Stimulated activated CD4-positive, alpha-beta T cell treated with anti-CD3 and anti-CD28 coated beads, TNF-alpha, amount 100 ng/mL, for 1 hour (primary cell): ENCODE results near the gene SPDYE4.
"Not testable (repeated sequence)": the region's sequence is repeated elsewhere in the genome, so short reads cannot be mapped to it uniquely, and the experiment has no call there.

Source experiments
- DNase-seq, 3 donors: peaks; one replicate each; pipeline ENCODE4 v3.0.0-alpha.2; 2020; ENCODE audit warnings: low read depth in 3 of 3, low spot score in 1 of 3

SPDYE4 gene, protein sequence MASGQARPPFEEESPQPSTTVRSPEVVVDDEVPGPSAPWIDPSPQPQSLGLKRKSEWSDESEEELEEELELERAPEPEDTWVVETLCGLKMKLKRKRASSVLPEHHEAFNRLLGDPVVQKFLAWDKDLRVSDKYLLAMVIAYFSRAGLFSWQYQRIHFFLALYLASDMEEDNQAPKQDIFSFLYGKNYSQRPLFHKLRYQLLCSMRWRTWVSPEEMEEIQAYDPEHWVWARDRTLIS

DNA sequence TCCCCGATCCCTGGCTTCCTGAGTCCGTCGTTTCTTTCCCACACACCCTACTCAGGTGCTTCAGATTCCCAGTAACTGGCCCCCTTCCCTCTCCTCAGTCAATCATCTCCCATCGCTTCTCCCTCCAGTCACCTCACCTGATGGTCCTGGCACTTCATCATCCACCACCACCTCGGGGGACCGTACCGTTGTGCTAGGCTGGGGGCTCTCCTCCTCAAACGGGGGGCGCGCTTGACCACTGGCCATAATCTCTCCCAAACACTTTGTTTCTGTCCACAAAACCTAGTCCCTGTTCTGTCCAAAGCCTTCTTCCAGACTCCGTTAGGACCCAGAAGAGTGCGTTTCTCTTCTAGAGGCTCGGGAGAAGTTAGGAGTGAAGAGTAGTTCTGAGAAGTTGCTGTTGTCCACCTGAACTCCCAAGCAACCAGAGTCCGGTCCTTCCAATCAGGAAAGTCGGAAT lies at the start of gene SPDYE4:
SPDYE4 (minus strand) TSS at position 410 of the 460 bp plus-strand sequence; CDS start at position 246, 164 bp downstream.
- no peak for DNase-seq

DNA sequence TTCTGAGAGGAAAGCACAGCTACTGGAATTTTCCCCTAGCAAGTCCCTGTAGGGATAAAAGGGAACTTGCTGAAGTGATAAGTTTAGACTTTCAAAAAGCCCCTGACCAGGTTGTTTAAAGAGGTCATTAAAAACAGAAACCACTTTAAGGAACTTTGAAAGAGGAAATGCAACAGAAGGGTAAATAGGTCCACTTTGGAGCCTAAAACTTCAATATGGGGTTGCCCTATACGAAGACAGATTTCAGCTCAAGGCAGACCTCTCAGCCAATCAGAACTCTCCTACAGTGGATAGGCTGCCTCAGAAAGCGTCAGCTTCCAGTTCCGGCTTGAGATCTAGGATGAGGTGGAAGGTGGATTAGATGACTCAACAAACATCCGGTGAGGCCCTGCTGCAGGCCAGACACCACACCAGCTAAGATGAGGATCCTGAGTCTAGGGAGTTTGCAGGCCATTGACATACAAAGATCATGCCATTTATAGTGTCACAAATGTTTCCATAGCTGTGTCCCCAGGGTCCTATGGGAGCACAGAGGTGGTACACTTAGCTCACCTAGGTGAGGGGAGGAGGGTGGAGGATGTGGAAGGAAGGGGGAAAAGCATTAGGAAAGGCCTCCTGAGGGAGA lies 48.7 kb upstream of the SPDYE4 start:
- DNase-seq, result no peak

DNA sequence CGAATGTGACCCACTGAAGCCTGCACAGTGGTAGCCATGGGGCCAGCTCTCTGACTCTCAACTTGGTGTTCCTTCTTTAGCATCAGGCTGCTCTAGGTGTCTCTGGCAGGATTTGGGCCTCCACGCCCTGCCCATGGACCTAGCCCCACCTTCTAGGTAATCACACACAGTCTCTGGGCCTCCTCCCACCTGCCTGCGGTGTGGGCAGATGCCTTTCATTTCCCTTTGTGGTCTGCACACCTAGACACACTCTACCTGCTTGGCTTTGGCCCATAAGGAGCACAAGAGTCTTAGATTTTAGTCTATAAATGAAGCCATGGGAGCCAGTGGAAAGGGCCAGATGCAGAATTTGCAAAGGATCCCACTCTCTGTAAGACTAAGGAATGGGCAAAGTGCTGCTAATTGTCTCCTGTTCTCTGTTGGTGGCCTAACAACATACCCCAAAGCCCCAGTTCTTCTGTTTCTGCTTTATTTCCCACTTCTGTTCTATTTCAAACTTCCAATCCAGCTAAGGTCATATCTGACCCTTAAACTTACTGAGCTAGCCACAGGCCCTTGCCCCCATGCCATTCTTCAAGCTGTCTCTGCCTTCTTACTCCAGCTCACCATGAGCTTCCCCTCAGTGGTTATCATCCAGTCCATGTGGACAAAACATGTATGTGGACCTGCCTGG lies 48.0 kb upstream of the SPDYE4 start:
- DNase-seq, result no peak

DNA sequence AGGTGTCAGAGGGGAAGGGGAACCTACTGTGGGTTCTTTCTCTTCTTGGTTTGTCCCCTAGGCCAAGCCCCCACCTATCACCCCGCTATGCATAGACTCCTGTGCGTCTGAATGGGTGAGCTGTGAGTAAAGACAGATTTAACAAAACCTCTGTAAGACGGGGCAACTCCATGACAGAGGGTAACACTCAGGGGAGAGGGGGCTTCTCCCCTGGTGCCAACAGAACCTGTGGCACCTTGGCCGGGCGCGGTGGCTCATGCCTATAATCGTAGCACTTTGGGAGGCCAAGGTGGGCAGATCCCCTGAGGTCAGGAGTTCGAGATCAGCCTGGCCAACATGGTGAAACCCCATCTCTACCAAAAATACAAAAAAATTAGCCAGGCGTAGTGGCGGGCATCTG lies 47.0 kb upstream of the SPDYE4 start:
- DNase-seq, result not testable (repeated sequence)

DNA sequence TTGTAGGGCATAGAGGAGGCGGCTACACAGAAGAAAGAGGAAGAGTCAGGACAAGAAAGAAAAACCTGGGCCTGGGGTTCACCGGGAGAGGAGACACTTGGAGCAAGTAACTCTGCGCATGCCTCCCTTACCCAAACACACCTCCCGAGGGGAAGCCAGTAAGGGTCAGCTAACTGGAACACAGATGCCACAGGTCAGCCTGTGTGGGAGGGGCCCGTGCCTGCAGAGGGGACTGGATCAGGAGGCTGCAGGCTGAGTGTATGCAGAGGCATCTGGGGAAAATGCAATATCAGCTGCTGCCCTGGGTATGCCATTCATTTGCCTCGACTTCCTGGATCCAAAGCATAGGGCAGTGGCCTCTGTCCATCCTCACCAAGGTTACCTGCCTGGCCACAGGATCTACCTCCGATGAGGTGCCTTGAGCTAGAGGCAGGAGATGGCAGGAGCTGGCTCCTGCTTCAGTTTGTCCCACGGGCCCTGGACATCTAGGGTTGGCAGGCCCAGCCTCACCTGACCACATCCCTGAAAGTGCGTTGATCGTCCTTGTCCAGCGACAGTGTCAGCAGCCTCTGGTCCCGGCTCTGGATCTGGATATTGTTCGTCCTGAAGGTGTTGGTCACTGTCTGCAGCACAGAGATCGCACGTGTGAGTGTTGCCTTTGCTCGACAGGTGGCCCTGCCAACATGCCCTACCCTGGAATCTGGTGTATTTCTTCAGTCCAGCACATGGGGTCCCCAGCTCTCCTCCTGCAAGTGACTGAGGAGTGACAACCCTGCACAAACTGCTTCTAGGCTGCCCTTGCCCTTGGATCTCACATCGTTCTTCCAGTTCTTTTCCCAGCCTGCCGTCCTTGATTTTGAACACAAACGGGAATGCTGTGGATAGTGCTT lies 45.4 kb upstream of the SPDYE4 start:
- DNase-seq, result no peak

DNA sequence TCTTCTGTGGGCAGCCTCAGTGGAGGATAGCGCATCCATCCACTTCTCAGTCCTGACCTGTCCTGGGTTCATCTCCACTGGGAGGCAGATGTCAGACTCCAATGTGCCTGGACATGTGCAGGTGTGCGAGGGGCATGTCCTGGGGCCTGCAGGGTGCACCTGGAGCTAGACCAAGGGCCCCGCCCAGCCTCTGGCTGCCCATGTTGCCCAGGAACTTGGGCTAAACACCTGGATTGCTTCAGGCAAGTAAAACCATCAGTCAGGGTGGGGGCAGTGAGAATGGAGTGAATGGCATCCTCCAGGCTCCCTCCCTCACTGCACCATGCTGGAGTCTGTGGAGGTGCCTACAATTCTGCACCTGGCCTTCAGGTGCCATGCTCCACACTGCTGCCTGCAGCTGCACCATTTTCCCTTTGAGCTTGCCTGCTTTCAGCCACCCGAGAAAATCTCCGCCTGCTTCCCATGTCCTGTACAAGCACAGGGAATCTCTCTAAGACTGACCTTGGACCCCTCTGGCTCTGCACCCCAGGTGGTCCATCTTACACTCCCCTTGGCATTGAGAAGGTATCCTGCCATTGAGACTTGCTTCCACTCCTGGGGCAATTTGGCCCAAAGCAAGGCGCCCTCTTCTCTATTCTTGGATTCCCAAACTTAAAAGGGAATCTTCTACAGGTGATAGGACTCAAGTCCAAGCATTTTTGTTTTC lies 42.9 kb upstream of the SPDYE4 start:
- DNase-seq, result no peak

DNA sequence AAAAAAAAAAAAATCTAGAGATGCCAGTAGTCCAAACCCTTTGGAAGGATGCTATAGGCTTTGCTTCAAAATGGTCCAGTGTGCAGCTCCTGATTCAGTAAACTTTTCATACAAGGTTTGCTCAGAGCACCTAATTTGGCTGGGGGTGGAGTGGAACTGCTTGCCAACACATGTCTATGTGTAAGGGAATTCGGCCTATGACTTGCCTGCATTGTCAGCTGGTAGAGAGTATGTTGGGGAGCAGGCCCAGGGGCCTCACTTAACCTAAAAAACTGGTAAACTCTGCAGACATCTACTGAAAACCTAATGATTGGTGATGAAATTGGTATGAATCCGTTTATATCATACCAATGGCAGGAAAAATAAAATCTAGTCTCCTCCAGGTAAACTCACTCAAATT lies 42.3 kb upstream of the SPDYE4 start:
- DNase-seq, result no peak

DNA sequence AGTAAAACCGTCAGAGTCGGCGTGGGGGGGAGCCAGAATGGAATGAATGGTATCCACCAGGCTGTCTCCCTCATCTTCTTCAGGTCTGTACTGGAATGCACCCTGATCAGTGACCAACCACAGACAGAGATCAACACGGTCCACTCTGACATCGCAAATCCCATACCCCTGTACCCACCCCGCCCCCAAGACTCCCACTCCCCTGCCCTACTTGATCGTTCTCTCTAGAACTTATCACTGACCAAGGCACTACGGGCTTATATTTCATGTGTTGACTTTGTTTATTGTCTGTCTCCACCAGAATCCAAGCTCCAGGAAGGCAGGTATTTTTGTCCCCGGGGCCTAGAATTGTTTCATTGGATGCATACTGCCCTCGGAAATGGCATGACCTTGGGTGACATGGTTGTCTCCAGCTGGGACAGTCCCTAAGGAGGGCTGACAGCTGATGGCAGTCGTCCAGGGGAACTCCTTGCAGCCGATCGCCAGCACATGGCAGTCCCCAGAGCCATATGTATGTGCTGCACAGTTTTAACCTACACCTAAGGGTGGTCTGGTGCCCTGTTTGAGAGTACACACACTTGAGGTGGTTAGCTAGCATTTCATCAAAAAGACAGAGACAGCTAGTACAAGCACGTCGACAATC lies 41.3 kb upstream of the SPDYE4 start:
- DNase-seq, result no peak

DNA sequence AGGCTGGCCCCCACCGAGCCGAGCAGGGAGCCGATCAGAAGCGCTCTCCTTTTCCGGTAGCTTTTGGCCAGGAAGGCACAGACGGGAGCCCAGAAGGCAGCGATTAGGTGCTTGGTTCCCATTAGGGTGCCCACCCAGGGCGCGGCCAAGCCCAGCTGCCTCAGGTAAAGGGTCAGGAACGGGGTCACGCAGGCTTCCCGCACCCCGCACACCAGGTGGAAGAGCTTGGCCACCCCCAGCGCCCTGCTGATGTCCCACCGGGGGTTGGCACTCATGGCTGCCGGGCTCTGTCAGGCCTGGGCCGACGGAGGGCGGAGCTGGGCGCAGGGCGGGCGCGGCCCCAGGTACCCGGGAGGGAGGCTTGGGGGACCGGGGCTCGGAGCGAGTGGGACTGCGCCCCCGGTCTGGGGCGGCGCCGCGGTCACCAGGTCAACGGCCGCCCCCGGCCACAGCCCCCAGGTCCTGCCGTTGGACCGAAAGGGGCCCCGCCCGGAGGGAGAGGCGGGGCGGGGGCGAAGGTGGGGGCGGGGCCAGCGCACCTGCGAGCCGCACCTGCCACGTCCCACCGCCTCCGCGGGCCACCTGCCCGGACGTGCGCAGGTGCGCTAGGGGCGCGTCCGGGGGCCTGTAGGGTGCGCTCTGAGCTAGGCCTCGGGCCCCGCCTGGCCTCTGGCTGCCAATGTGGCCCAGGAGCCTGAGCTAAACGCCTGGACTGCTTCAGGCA lies 40.7 kb upstream of the SPDYE4 start, which contains the start of gene MFSD6L:
MFSD6L (minus strand) TSS at position 520 of the 724 bp plus-strand sequence; CDS start at position 275, 245 bp downstream.
- DNase-seq, result no peak

DNA sequence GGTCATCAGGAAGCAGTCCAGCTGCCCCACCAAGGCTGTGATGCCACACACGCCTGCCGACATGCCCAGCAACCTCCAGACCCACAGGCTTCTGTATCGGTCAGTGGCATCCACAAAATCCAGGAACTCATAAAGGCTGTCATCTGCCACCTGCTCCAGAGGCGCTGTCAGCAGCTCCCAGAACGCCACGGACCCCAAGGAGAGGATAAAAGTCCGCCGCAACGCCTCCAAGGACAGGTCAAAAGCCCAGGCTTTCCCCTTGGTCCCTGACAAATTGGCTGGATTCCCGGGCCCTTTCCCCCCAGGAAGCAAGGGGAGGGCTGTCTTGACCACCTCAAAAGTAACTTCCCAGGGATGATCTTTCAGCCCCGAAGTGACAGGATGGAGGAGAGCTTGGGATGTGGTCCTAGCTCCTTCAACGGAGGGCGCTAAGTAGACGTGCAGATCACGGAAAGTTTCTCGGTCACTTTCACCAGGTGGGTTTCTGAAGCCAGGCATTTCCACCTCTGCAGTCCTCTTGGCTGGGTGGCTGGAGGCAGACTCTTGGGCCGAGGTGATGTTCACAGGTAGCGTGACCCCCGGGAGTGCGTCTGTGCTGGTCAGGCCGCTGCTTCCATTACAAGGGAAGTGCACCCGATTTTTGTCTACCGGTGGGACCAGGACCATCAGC lies 40.0 kb upstream of the SPDYE4 start:
- no peak for DNase-seq

DNA sequence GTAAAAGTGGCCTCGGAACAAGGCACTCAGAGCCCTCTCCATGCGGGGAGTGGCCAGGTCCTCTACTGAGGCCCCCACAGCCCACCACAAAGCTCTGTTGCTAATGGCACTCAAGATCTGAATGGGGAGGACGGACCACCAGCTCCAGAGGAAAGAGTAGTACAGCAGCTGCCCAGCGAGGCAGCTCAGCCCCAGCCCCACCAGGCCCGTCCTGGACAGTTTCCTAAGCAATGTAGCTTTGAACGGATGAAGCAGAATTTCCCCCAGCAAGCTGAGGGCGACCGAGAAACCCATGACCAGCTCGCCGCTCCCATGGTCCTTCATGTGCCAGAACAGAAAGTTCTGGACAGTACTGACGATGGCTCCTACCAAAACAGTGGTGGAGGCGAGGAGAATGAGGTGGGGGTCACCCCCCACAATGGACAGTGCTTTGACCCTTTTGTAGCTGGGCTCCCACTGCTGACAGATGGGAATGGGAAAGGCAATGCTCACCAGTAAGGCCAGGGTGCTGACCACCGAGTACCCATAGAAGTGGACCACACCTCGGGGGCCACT lies 39.4 kb upstream of the SPDYE4 start:
- DNase-seq, result no peak

DNA sequence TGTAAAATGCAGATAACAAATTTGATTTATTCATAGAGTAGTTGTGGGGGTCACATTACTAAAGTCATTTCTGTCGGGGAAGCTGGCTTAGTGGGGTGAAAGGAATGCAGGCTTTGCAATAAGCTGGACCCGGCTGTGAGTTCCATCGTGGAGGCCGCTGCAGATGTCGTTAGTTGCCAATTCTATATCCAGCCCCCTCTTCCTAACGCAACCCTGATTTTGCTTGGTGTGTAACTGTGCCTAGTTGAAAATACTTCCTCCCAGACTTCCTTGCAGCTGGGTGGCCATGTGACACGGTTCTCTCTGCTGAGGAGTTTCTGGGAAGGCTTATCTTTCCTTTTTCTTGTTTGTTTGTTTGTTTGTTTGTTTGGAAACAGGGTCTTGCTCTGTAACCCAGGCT lies 36.3 kb upstream of the SPDYE4 start:
- no peak for DNase-seq

DNA sequence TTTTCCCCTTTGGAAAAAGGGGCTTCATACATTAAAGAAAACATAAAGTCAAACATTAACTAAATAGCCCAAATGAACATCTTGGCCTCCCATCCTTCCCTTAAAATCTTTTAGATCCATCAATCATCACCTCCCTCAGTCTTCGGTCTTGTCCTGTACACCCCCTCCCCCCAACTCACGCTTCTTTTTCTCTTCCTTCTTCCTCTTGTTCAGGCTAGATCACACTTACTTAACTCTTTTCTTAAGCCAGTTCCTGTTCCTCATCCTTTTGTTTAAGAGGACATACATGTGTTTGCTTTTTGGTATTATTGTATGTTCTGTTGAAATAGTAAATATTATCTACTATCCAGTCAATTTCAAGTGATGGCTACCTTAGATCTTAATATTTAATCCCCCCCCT lies 35.3 kb upstream of the SPDYE4 start:
- DNase-seq, result no peak

DNA sequence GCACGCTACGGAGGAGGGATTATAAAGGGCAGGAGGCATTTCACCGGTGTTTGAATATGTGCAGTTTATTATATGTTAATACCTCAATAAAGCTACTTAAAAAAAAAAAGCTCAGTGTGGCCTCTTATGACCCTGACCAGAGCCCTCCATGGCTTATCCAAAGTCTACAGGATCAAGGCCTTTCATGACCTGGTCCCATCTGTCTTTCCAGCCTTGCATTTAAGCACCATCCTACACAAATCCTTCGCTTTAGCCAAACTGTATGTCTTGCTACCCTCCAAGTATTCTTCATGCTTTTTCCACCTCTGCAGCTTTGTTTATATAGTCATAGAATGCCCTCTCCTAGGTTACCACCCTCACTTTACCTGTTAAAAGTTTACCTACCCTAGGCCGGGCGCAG lies 34.3 kb upstream of the SPDYE4 start:
- no peak for DNase-seq

DNA sequence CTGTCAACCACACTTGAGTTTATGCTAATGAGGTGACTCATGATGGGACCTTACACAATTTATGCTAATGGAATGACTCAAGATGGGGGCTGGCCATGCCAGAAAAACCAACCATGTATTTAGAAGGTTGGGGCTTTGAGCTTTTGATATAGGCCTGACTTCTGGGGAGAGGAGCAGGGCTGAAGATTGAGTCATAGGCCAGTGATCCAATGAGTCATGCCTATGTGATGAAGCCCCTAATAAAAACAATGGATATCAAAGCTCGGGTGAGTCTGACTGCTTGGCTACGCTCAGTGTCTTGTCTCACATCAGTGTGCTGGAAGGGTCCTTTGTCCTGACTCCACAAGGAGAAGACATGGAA lies 33.5 kb upstream of the SPDYE4 start:
- DNase-seq, result no peak

DNA sequence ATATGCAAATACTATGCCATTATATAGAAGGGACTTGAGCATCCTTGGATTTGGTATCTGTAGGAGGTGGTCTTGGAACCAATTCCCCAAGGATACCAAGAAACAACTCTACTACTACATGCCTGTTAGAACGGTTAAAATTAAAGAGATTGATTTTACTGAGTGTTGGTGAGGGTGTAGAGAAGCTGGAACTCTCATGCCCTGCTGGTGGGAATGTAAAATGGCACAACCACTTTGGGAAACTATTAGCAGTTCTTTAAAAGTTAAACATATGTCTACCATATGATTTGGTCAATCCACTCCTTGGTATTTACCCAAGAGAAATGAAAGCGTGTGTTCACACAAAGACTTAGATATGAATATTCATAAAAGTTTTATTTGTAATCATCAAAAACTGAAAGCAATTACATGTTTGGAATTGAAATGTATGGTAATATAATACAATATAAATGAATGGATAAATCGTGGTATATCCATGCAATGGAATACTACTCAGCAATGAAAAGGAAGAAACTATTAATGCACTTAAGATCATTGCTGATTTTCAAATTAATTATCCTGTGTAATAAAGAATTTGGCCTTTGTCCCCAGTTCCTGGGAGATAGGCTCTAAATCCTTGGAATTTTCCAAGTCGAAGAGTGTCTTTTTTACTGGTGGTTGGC lies 33.0 kb upstream of the SPDYE4 start:
- DNase-seq, result no peak

DNA sequence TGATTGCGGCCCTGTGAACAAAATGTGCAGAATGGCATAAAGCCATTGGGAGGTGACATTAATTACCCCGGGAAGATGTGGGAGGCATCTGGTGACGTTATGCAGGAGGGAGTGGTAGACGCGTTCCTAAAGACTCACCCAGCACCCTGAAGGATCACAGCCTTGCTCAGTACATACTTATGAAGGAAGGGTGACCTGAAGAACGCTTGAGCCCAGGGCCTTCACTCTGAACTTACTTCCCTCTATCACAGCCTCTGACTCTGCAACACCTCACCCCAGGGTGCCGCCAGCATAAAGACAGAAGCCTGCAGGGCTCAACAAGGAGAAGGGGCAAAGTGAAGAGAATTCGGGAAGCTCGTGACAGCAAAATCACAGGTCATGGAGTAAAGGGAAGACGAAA lies 31.4 kb upstream of the SPDYE4 start:
- DNase-seq, result no peak

DNA sequence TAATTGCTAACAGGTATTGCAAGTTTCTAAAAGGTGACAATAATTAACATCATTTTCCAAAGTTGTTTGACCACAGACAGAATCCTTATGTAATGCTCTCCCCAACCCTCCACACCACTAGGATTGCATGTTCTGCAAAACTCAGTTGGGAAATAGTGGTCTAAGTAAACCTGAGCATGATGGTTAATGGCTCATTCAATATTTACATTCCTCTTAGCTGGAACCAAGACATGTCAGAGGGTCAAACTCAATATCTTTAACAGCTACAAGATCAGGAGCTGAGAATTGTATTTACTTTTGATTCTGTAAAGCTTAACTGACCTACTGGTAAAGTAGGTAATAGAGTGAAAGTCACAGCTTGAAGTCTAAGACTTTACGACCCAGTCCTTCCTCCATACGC lies 30.7 kb upstream of the SPDYE4 start:
- no peak for DNase-seq
